Measurements from ENCODE around the gene STK31.
"Not testable (repeated sequence)": the region's sequence is repeated elsewhere in the genome, so short reads cannot be mapped to it uniquely, and the experiment has no call there.

Gene STK31

DNA sequence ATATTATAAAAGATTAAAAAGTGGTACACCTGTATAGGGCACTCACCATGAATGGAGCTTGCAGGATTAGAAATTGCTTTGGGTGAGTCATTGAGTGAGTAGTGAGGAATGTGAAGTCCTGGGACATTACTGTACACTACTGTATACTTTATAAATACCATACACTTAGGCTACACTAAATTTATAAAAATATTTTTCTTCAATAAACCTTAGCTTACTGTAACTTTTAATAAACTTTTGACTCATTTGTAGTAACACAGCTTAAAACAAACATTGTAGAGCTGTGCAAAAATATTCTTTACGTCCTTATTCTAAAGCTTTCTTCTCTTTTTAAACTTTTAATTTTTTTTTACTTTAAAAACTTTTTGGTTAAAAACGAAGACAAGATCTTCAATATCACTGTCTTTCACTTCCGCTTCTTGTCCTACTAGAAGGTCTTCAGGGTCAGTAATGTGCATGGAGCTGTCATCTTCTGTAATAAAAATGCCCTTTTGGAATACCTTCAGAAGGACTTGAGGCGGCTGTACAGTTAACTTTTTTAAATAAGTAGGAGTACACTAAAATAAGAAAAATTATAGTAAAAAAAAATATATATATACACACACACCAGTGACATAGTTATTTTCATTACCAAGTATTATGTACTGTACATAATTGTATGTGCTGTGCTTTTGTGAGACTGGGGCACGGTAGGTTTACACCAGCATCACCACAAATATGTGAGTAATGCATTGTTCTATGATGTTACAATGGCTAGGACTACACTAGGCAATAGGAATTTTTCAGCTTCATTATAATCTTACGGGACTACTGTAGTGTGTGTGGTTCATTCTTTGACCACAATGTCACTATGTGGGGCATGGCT, 3.5 kb downstream of the STK31 start:
- TF ChIP-seq CTCF (IDR thresholded peaks at IDR 0.05; ENCODE audit: low read depth, low read length) = no peak
- H3K4me3 ChIP-seq (ENCODE audit: low read depth, low read length) = peak overlapping the region; percentile 27; the same call in 1 of the 2 replicates

GRCh38 chr7:23714150-23714464, 4.1 kb downstream of the STK31 start:
- TF ChIP-seq CTCF (IDR thresholded peaks at IDR 0.05; ENCODE audit: low read depth, low read length) = no peak
- H3K4me3 ChIP-seq (ENCODE audit: low read depth, low read length) = peak overlapping the region; percentile 27; the same call in 1 of the 2 replicates

GRCh38 chr7:23714579-23714978, 4.6 kb downstream of the STK31 start:
- H3K4me3 ChIP-seq (ENCODE audit: low read depth, low read length) = no peak overlapping the region
- no peak for TF ChIP-seq CTCF (IDR thresholded peaks at IDR 0.05; ENCODE audit: low read depth, low read length)

DNA sequence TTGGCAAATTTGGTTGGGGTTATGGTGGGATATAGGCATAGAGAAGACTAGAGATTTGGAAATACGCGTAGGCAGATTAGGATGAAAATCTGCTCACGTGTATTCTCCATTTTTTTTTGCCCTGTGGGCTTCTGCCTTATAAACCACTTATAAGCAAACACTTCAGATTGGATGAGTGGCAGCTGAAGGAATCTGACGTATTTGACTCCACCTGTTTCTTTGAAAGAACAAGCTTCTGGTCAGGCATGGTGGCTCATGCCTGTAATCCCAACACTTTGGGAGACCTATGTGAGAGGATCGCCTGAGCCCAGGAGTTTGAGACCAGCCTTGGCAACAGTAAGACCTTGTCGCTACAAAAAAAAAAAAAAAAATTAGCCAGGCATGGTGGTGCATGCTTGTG, 5.1 kb downstream of the STK31 start:
- no peak for TF ChIP-seq CTCF (IDR thresholded peaks at IDR 0.05; ENCODE audit: low read depth, low read length)
- H3K4me3 ChIP-seq (ENCODE audit: low read depth, low read length) = no peak overlapping the region

GRCh38 chr7:23717788-23718187, 7.8 kb downstream of the STK31 start:
- H3K4me3 ChIP-seq (ENCODE audit: low read depth, low read length) = no peak overlapping the region
- TF ChIP-seq CTCF (IDR thresholded peaks at IDR 0.05; ENCODE audit: low read depth, low read length) = no peak

DNA sequence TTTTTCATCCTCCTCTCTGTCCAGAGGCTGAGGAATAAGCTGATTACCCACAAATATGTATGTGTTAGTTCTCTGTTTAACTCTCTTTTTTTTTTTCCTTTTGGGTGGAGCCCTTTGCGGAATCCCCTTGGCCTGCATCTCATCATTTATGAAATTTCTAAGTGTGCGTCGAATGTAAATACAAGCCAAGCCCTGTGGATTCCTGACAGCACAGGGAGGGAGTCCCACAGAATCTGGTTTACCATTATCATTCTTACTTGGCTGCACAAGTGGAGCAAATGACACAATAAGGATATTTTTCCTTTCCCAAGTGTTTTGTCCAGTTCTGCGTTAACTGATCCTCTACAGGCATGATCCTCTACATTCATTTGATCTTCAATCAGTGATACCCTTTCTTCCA, 11.4 kb downstream of the STK31 start:
- no peak overlapping the region for H3K4me3 ChIP-seq (ENCODE audit: low read depth, low read length)
- TF ChIP-seq CTCF (IDR thresholded peaks at IDR 0.05; ENCODE audit: low read depth, low read length) = no peak

- not testable (repeated sequence) for H3K4me3 ChIP-seq (ENCODE audit: low read depth, low read length)
These were observed 12.7 kb downstream of the STK31 start for GRCh38 chr7:23722587-23723216.

- not testable (repeated sequence) for H3K4me3 ChIP-seq (ENCODE audit: low read depth, low read length)
These were observed 14.1 kb downstream of the STK31 start for GRCh38 chr7:23724113-23724512.
